Ecto neural progenitor cell (in vitro differentiated cells): ENCODE results near the gene ZNF219.

ENCODE experiments used
- DNase-seq: peaks from one replicate; pipeline ENCODE4 v3.0.0-alpha.2; 2018; ENCODE audit warnings: low spot score

ZNF219 gene

GRCh38 chr14:21068521-21069387 lies 29.7 kb downstream of the ZNF219 start:
- peak; percentile 72 for DNase-seq

- no peak for DNase-seq
Observed at GRCh38 chr14:21066882-21067502, 31.5 kb downstream of the ZNF219 start.

GRCh38 chr14:21063479-21063878 lies 35.0 kb downstream of the ZNF219 start:
- no peak for DNase-seq

GRCh38 chr14:21061347-21061668 lies 37.1 kb downstream of the ZNF219 start:
- no peak for DNase-seq

GRCh38 chr14:21060614-21061346 lies 37.7 kb downstream of the ZNF219 start:
- no peak for DNase-seq

GRCh38 chr14:21059842-21060613 lies 38.4 kb downstream of the ZNF219 start:
- DNase-seq, result no peak

GRCh38 chr14:21058903-21059302 lies 39.6 kb downstream of the ZNF219 start:
- no peak for DNase-seq

GRCh38 chr14:21057803-21058675 lies 40.4 kb downstream of the ZNF219 start, which contains the start of gene RNASE8:
Gene RNASE8, plus strand, starts transcription at chr14:21057822. Its CDS starts 71 bp downstream, at chr14:21057893.
- no peak for DNase-seq

- no peak for DNase-seq
Observed at GRCh38 chr14:21056520-21057163, 41.8 kb downstream of the ZNF219 start.

- DNase-seq, result no peak
Observed at GRCh38 chr14:21055432-21056117, 42.9 kb downstream of the ZNF219 start.

- no peak for DNase-seq
Observed at GRCh38 chr14:21054768-21055145, 43.7 kb downstream of the ZNF219 start.

GRCh38 chr14:21054123-21054767 lies 44.2 kb downstream of the ZNF219 start:
- no peak for DNase-seq

GRCh38 chr14:21053184-21054122 lies 45.0 kb downstream of the ZNF219 start:
- DNase-seq, result no peak

GRCh38 chr14:21050597-21050996 lies 47.9 kb downstream of the ZNF219 start:
- DNase-seq, result no peak

- no peak for DNase-seq
Observed at GRCh38 chr14:21049271-21049673, 49.2 kb downstream of the ZNF219 start.

GRCh38 chr14:21048638-21049037 lies 49.8 kb downstream of the ZNF219 start:
- DNase-seq, result no peak

- no peak for DNase-seq
Observed at GRCh38 chr14:21047378-21047781, 51.1 kb downstream of the ZNF219 start.

GRCh38 chr14:21043974-21044618 lies 54.4 kb downstream of the ZNF219 start:
- DNase-seq, result no peak
